ENCODE results near the gene WNT16.

WNT16 gene

DNA sequence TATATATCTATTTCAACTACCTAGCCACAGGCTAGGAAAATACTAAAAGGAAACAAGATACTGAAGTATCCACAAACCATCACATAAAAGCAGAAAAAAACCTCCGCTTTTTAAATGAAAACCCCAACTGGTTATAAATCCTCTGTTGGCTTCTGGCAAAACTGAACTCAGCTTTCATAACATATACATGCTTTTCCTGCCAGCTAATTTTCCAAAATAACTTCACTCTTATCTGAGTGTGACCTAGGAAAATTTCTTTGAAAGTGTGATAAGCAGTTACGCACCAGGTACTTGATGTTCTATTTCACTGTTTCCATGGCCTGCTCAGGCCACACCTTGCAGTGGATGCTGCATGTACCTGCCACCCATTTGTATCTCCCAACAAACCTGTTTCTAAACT is 55.5 kb downstream of the WNT16 start:
- no peaks in the 10 kb centered on the region for H3K9me2 ChIP-seq (replicated peaks; ENCODE audit: low read depth, low read length)
- no peak overlapping the region for H3K4me3 ChIP-seq (ENCODE audit: low read length, poor library complexity, severe bottlenecking)
- no peaks in the 10 kb centered on the region for H3K27me3 ChIP-seq (ENCODE audit: insufficient read depth, low read length, poor library complexity, severe bottlenecking)
- peaks cover 37% of the 10 kb centered on the region for H3K79me2 ChIP-seq (ENCODE audit: insufficient read depth, low read length)
- no peaks in the 10 kb centered on the region for H3F3A ChIP-seq (ENCODE audit: low read depth)
- H2AFZ ChIP-seq (ENCODE audit: low read length), result no peak overlapping the region
- no peak overlapping the region for H3K9ac ChIP-seq (ENCODE audit: low read depth, low read length, poor library complexity, severe bottlenecking)
- no peaks in the 10 kb centered on the region for H3K9me3 ChIP-seq (ENCODE audit: insufficient read depth, low read depth, low read length)
- peaks cover 3% of the 10 kb centered on the region; the same call in 1 of the 2 replicates for H3K36me3 ChIP-seq (ENCODE audit: insufficient read depth, low read length)
- peaks cover 45% of the 10 kb centered on the region for H3K4me1 ChIP-seq (ENCODE audit: insufficient read depth, low read length, poor library complexity, severe bottlenecking)
- peak overlapping the region; percentile 13 for H3K4me2 ChIP-seq (ENCODE audit: low read depth, low read length, poor library complexity, severe bottlenecking)
- TF ChIP-seq, protein P1, sequence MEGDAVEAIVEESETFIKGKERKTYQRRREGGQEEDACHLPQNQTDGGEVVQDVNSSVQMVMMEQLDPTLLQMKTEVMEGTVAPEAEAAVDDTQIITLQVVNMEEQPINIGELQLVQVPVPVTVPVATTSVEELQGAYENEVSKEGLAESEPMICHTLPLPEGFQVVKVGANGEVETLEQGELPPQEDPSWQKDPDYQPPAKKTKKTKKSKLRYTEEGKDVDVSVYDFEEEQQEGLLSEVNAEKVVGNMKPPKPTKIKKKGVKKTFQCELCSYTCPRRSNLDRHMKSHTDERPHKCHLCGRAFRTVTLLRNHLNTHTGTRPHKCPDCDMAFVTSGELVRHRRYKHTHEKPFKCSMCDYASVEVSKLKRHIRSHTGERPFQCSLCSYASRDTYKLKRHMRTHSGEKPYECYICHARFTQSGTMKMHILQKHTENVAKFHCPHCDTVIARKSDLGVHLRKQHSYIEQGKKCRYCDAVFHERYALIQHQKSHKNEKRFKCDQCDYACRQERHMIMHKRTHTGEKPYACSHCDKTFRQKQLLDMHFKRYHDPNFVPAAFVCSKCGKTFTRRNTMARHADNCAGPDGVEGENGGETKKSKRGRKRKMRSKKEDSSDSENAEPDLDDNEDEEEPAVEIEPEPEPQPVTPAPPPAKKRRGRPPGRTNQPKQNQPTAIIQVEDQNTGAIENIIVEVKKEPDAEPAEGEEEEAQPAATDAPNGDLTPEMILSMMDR (conservative IDR thresholded peaks at IDR 0.05; ENCODE audit: low read length), result no peak
- TF ChIP-seq EZH2phosphoT487 (IDR thresholded peaks at IDR 0.05; ENCODE audit: borderline replicate concordance), result no peak
- H4K20me1 ChIP-seq (ENCODE audit: insufficient read depth, low read length, poor library complexity, severe bottlenecking), result peaks cover 18% of the 10 kb centered on the region

DNA sequence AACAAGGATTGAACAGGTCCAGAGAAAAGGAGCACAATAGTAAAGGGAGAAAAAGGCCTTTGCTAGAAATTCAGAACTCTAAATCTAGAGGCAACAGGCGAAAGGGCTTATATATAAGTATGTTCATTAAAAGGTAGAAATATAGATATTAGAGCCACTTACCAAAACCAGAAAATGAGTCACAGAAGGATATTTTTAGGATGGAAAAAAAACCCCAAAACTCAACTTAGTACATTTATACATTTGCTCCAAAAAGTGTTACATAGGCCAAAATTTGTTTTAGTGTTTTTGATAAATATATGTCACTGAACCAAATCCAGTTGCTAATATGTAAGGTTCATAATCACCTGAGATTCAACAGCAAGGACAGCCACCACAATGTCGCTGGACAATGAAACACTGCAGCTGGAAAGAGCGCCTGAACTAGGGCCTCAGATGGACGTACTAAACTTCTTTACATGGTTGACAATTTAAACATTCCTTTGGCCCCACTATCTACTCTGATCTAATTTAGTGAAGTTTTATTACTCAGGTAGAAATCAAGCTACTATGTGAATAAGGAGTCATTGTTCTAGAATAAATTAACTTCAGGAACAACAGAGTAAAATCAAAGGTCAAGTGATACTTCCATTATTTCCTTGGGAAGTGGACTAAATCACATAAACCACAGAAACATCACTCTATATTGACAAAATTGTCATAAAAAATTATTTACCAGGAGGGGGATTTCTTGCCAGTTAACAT is 56.4 kb downstream of the WNT16 start:
- peaks cover 18% of the 10 kb centered on the region for H4K20me1 ChIP-seq (ENCODE audit: insufficient read depth, low read length, poor library complexity, severe bottlenecking)
- no peak overlapping the region for H3K4me3 ChIP-seq (ENCODE audit: low read length, poor library complexity, severe bottlenecking)

DNA sequence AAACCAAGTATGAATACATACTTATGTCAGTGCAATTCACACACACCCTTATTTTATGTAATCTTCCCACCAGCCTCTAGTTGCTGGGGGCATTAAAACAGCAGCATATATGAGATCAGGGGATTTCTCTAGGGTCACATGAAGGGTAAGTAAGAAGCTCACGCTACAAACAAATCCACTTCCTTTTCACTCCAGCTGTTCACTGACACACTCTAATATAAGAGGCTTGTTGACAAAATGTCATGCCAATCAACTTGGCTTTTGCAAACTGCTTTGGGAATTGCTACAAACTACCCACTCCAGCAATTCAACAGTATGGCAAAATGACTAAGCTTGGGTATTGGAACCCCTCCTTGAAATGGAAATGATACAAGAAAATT is 57.0 kb downstream of the WNT16 start:
- peaks cover 50% of the 10 kb centered on the region for H3K4me1 ChIP-seq (ENCODE audit: insufficient read depth, low read length, poor library complexity, severe bottlenecking)
- peaks cover 48% of the 10 kb centered on the region for H3K79me2 ChIP-seq (ENCODE audit: insufficient read depth, low read length)
- no peak overlapping the region for H2AFZ ChIP-seq (ENCODE audit: low read length)
- H3K9me3 ChIP-seq (ENCODE audit: insufficient read depth, low read depth, low read length), result no peaks in the 10 kb centered on the region
- no peaks in the 10 kb centered on the region for H3K27me3 ChIP-seq (ENCODE audit: insufficient read depth, low read length, poor library complexity, severe bottlenecking)
- H3K9ac ChIP-seq (ENCODE audit: low read depth, low read length, poor library complexity, severe bottlenecking), result no peak overlapping the region
- H4K20me1 ChIP-seq (ENCODE audit: insufficient read depth, low read length, poor library complexity, severe bottlenecking), result peaks cover 18% of the 10 kb centered on the region
- TF ChIP-seq, protein P1 (conservative IDR thresholded peaks at IDR 0.05; ENCODE audit: low read length), result no peak
- TF ChIP-seq EZH2phosphoT487 (IDR thresholded peaks at IDR 0.05; ENCODE audit: borderline replicate concordance), result no peak
- no peak overlapping the region for H3K4me3 ChIP-seq (ENCODE audit: low read length, poor library complexity, severe bottlenecking)
- peak overlapping the region; percentile 52 for H3K4me2 ChIP-seq (ENCODE audit: low read depth, low read length, poor library complexity, severe bottlenecking)
- no peaks in the 10 kb centered on the region for H3K9me2 ChIP-seq (replicated peaks; ENCODE audit: low read depth, low read length)
- H3F3A ChIP-seq (ENCODE audit: low read depth), result no peaks in the 10 kb centered on the region
- peaks cover 3% of the 10 kb centered on the region; the same call in 1 of the 2 replicates for H3K36me3 ChIP-seq (ENCODE audit: insufficient read depth, low read length)

More for the DNA sequence above, 56.4 kb downstream of the WNT16 start:
- Histone ChIP-seq H3K9me2 (replicated peaks; ENCODE audit: low read depth, low read length) (no peaks in the 10 kb centered on the region), H3K9me3 (ENCODE audit: insufficient read depth, low read depth, low read length) (no peaks in the 10 kb centered on the region), H2AFZ (ENCODE audit: low read length) (no peak overlapping the region), H3F3A (ENCODE audit: low read depth) (no peaks in the 10 kb centered on the region), H3K4me2 (ENCODE audit: low read depth, low read length, poor library complexity, severe bottlenecking) (peak overlapping the region; percentile 52), H3K36me3 (ENCODE audit: insufficient read depth, low read length) (peaks cover 3% of the 10 kb centered on the region; the same call in 1 of the 2 replicates), H3K4me1 (ENCODE audit: insufficient read depth, low read length, poor library complexity, severe bottlenecking) (peaks cover 47% of the 10 kb centered on the region), H3K79me2 (ENCODE audit: insufficient read depth, low read length) (peaks cover 45% of the 10 kb centered on the region), H3K27me3 (ENCODE audit: insufficient read depth, low read length, poor library complexity, severe bottlenecking) (no peaks in the 10 kb centered on the region), H3K9ac (ENCODE audit: low read depth, low read length, poor library complexity, severe bottlenecking) (no peak overlapping the region)
- TF ChIP-seq, protein P1 (conservative IDR thresholded peaks at IDR 0.05; ENCODE audit: low read length), result no peak

Measured in Loucy (cell line).